Sciatic nerve (tissue), 2 donors: Measurements from ENCODE around the gene BABAM2. TPM values are rescaled to one million over a fixed set of nuclear protein-coding genes. Genes with fewer than 3 reads are reported as not detected.
"Not testable (repeated sequence)": the region's sequence is repeated elsewhere in the genome, so short reads cannot be mapped to it uniquely, and the experiment has no call there.

ENCODE experiments used
- ATAC-seq: fragments of 200-7000 bp; cut with Tn5 transposase; one replicate; pipeline ENCODE4 v1.9.1; 2020; ENCODE audit warnings: mild to moderate bottlenecking, moderate library complexity
- DNase-seq: peaks from one replicate; pipeline ENCODE4 v3.0.0-alpha.2; 2020; ENCODE audit warnings: low spot score
- intact Hi-C: fragments of 100-400 bp; cut with DNase I; formaldehyde crosslinking; loops from one replicate; pipeline ENCODE4 v1.14.2; 2022
- total RNA-seq: library from RNA; stranded (reverse); fragmentation: NEBNext Ultra II Directional; extraction: Animal tissue kit (Norgen Biotek cat#: 25700); gene quantifications from one replicate; pipeline ENCODE4 v1.2.1, GENCODE V29; 2021
- donor health status: DM: no; HTN: no; CAD: no.
- donor health status: DM: no; HTN: no; CAD: no.

BABAM2 gene
- total RNA-seq, 1 donor from 2014 or later: 38.2 TPM

DNA sequence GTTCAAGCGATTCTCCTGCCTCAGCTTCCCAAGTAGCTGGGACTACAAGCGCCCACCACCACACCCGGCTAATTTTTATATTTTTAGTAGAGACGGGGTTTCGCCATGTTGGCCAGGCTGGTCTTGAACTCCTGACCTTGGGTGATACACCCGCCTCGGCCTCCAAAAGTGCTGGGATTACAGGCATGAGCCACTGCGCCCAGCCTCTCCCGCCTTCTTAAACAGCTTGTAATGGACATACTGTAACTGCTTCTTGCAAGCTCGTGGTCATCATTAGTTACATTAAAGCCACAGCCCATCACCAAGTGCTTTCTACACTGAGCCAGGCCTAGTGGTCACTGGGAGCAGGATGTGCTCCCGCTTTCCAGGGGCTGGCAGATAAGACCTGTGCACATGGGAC is 444.7 kb downstream of the BABAM2 start:
- DNase-seq, ATAC-seq, intact Hi-C loops: not testable (repeated sequence)

DNA sequence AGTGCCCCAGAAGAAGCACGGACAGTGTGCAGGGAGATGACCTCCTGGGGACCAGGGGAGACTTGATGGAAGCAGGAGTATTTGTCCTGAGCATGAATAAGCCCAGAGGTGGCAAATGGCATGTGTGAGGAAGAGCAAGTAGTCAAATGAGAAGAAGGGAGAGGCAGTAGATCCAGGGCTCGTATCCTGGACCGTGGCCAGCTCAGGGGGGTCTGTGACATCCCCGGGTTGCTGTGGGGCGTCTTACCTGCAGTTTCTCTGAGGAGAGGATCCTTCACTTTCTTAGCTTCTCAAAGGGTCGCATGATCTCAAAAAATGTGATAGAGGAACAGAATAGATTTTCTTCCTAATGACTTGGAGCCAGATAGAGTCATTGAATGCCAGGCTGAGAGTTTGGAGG is 445.1 kb downstream of the BABAM2 start:
- intact Hi-C loops: no loop called here
- ATAC-seq (no peak), DNase-seq (no peak)

GRCh38 chr2:28336264-28336980 is 445.9 kb downstream of the BABAM2 start:
- intact Hi-C loops: no loop called here
- no peak for ATAC-seq
- no peak for DNase-seq

DNA sequence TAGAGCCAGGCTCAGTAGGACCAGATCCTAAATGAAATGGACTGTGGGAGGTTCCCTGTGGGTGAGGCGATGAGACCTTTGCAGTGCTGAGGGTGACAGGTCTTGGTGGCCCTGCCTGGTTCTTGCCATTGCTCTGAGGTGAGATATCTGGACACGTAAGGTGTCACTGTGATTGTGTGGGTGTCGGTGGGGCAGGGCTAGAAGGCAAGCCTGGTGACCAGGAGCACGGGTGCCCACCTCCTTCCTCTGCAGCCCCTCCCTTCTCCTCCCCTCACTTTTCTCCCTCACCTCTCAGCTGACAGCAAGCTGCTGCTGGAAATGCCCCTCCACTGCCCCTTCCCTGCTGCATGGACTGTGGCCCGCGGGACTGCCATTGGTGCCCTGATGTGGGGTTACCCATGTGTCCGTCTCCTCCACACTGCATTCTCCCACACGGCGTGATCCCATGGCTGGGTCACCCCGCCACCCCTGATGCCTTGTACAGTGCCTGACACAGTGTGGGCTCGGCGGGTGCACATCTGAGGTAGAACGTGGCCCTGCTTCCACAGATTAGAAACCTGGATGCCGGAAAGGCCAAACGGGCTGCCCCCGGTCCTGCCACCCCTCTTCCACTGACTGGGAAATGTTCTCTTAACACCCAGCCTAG is 446.6 kb downstream of the BABAM2 start:
- ATAC-seq: no peak
- no peak for DNase-seq
- intact Hi-C loops: no loop called here

DNA sequence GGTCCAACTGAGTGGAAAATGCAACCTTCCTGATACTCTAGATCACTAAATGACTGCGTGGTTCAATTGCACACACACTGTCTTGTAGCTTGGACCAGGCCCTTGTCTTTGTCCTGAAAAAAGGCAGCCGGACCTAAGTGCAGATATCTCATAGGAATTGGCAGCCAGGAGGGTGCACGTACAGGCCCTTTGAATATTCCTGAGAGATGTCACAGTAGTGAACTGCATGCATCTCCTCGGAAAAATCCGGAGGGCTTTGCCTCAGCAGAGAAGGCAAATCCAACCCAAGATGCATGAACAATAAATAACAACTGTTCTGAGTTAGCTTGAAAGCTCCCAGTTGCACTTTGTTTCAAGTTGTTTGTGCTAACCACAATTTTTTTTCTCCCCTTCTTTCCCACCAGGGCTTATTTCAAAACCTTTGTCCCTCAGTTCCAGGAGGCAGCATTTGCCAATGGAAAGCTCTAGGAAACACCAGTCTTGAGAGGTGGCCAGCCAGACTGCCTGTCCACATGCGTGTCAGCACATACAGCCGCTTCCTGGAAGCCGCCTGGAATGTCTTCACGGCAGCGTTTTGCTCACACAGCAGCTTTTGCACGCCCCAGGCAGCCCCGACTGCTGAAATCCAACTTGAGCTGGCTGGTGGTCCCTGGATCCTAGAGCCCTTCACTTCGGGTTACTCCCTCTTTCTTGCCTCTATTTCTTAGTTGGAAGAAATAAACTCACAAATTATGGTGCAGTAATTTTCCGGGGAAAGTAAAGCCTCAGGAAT is 447.7 kb downstream of the BABAM2 start:
- intact Hi-C loops: no loop called here
- peak; percentile 81 for DNase-seq
- peak; percentile 80 for ATAC-seq

GRCh38 chr2:28338831-28339321 is 448.3 kb downstream of the BABAM2 start:
- intact Hi-C loops: no loop called here
- ATAC-seq (no peak), DNase-seq (peak; percentile 54)

DNA sequence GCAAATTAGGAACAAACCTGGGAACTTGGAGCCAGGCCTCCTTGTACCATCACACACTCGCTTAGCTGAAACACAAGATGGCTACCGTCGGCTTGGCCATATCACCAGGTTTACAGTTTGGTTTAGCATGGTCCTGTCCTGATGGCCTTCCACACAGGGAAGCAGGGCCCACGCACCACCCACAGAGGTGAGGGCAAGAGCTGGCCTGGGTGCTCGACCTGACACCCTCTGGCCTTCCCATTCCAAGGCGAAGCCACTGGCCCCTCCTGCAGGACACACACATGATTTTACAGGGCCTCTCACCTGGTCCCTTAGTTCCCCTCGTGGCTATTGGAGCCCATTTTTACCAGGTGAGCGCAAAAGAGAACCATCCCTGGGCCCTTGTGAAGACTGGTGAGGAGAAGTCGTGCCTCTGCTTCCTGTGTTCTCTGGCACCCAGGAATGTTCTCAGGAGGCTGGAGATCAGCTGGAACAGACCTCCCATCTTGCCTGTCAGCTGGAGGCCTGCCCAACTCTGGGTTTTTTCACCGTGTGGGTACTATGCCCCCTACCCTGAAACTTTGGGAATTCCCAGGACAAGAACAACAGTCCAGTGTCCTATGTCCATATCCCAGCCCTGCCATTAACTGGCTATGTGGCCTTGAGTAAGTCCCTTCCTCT is 449.1 kb downstream of the BABAM2 start:
- ATAC-seq (no peak), DNase-seq (peak; percentile 59)
- intact Hi-C loops: no loop called here

- ATAC-seq: no peak
These were observed 450.0 kb downstream of the BABAM2 start for GRCh38 chr2:28340312-28341202.

DNA sequence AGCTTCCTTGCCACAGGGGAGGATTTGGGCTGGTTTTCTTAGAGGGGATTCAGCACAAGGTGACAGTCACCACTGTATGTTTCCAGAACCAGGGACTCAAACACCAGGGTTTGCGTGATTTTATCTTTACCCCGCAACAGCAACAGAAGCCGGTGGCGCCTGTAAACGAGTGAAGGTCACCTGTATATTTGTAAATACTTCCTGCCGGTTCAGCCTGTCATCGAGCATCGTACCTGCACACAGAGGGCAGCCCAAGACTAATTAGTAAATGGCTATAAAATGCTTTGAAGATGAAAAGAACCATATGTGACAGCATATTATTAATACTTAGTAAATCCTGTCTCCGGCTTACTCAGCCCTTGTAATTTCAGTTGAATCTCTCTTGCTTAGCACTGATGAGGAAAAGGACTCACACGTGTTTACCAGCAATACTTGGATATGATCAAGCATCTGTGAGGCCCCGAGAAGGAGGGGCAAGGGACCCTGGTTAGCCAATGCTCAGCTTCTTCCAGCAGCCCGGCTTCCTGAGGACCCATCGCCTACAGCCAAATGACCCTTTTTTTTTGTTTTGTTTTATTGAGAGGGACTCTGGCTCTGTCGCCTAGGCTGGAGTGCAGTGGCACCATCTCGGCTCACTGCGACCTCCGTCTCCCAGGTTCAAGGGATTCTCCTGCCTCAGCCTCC is 450.8 kb downstream of the BABAM2 start:
- intact Hi-C loops: no loop called here
- peak; percentile 35 for ATAC-seq
- no peak for DNase-seq

More at GRCh38 chr2:28340312-28341202, 450.0 kb downstream of the BABAM2 start:
- intact Hi-C loops: no loop called here
- DNase-seq: no peak

DNA sequence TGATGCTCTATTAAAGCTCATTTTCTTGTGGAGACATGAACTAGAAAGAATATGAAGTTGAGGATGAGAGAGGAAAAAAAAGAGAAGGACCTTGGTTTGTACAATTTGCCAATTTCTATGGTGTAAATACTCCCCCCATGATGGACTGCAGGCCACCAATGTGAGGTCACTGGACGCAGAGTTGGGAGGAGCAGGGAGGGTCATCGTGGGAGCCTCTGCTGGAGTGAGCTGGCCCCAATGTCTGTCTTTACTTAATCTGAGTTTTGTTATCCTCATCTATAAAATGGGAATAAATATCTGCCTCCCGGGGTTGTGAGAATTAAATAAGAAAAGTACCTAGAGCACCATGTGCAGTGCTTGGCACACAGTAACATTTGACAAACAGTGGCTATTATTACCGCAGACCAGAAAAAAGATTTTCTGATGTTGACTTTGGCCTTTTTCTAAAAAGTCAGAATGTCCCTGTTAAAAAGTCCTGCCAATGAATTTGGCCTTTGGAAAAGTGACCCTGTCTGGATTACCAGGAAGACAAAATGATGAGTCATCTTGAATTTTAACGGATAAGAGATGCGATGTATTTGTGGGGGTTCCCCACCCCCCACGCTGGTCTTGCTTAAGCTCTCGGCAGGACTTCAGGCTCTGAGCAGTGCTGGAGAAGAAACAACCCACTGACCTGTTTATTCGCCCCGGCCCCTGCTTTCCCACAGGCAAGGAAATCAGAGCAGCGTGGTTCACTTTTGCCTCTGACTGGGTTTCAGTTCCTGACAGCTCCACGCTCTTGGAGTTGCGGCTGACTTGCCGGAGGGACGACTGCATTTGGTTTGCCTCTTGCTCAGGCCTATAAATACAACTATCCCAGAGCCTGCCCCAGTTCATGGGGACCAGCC is 451.8 kb downstream of the BABAM2 start:
- intact Hi-C loops: no loop called here
- peak; percentile 75 for ATAC-seq
- peak; percentile 82 for DNase-seq

GRCh38 chr2:28343184-28343942 is 452.8 kb downstream of the BABAM2 start:
- ATAC-seq (no peak), DNase-seq (no peak)
- intact Hi-C loops: no loop called here

DNA sequence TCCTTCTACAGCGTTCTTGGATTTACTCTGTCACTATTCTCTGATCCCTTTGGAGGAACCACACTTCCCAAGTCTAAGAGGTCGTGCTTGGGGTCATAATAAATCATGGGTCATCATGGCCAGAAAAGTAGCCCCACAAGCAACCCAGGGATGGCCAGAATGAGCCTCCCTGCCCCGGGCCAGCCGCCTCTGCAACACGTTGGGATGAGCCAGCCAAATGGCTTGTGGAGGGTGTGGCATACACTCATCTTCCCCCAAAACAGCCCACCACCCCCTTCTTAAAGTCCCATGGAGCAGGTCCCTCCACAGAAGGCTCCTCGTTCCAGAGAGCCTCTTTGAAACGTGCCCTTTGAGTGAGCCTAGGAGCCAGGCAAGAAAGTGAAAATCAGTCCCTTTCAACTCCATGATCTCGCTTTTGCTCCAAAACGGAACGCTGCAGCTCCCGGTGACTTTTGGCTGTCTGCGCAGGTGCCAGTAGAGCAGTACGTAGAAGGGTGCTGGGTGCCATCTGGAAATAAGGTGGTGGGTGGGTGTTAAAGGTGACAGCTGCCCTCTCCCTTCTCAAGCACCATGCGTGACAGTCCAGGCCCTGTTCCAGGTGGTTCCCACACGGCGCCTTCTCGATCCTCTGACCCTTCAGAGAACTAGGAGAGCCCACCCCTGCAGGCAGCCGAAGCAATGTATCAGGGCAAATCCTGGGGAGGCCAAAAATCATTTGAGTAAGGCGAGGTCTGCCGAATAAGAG is 453.6 kb downstream of the BABAM2 start:
- intact Hi-C loops: no loop called here
- ATAC-seq: no peak
- no peak for DNase-seq

DNA sequence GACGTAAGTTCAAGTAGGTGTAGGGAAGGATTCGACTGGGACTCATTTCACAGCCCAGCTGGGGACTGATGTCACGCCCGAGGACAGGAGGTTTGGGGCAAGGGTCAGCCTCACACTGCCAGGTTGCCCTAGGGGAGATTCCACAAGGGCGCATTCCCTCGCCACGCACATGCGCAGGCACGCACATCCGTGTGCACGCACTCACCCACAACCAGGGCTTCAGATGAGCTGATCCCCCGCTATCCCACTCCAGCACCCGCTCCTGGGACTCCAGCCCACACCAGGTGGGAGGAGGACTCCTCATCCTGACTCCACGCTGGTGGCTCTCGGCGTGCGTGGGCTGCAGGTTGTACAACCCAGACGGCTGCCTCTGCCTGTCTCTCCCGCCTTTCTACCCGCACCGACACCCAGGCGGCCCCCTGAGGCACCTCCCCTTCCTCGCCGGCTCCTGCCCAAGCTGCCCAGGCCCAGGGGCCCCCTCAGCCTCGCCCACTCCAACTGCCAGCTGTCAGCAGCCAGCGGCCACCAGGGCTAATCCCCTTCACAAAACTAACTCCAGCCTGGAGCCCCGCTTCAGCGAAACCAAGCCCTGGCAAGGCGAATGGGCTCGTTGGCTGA is 454.3 kb downstream of the BABAM2 start:
- intact Hi-C loops: no loop called here
- ATAC-seq (no peak), DNase-seq (no peak)

DNA sequence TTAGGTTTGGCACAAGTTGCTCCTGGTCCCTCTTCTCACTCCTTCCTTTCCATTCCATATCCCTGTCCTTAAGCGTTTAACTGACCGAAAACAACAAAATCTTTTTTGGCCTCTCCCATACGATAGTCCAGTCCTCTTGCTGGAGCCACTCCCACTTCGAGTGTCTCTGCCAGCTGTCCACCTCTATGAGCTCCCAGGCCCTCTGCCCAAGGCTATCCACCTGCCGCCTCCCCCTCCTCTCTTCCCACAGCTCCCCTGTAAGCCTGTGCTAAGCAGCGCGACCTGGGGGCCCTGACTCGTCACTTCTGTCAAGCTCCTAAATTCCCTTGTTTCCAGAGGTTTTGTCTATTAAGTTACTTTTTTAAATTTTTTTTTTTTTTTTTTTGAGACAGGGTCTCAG is 455.1 kb downstream of the BABAM2 start:
- DNase-seq (no peak), ATAC-seq (no peak)
- intact Hi-C loops: no loop called here

GRCh38 chr2:28346587-28346986 is 456.1 kb downstream of the BABAM2 start:
- DNase-seq: peak; percentile 38
- intact Hi-C loops: no loop called here
- no peak for ATAC-seq
